ENCODE measurements around the gene AATF.

GRCh38 chr17:36938566-36939051, 10.1 kb upstream of the AATF start:
- TF ChIP-seq CTCF (IDR thresholded peaks at IDR 0.05): no peak
- no peak for TF ChIP-seq POLR2A (IDR thresholded peaks at IDR 0.05)
- TF ChIP-seq EP300 (IDR thresholded peaks at IDR 0.05): no peak

Measured in ovary (tissue), 3 donors.